ENCODE data around the gene KLKB1. TPM values are rescaled to one million over a fixed set of nuclear protein-coding genes. Genes with fewer than 3 reads are reported as not detected.
"Not testable (repeated sequence)": the region's sequence is repeated elsewhere in the genome, so short reads cannot be mapped to it uniquely, and the experiment has no call there.

Gene KLKB1
- total and polyA plus RNA-seq, 2 donors, result 0.33 to 2.3 TPM

DNA sequence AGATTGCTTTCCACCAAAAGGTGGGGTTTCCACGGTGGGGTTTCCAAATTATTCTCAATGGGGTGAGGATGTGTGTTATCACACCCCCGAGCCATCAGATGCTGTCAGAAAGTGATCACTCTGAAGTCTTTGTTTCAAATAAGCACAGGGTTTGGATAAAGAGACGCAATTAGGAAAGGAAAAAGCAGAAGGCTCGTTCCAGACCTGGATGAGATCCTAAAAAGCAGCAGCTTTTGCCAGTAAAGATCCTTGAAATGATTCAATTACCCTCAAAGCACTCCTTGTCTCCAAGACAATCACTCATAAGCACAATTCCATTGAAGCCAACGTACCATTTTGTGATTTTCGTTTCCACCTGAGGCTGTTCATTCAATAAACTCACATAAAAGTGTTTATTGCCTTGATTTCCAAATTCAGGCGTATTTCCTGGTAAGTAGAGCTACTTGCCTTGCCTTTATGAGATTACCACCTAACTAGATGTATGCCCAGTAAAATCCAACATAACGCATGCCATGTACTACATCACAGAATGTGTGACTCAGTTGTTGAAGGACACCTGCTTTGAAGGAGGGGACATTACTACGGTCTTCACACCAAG lies 43.9 kb downstream of the KLKB1 start:
- Histone ChIP-seq H3K36me3 (ENCODE audit: control insufficient read depth in 2 of 2, insufficient read depth in 2 of 2, low read length in 1 of 2) (no peaks in the 10 kb centered on the region), H3K9me3 (ENCODE audit: control insufficient read depth in 2 of 2, insufficient read depth in 1 of 2, low read length in 1 of 2) (no peaks in the 10 kb centered on the region), H3K4me1 (ENCODE audit: control insufficient read depth in 2 of 2, insufficient read depth in 2 of 2, low read length in 2 of 2) (no peaks in the 10 kb centered on the region), H3K4me3 (ENCODE audit: low read length in 2 of 2) (no peak overlapping the region), H3K27me3 (ENCODE audit: control insufficient read depth in 2 of 2, insufficient read depth in 1 of 2, low read length in 1 of 2) (peaks cover 0 to 5% of the 10 kb centered on the region in 2 donors), H3K27ac (ENCODE audit: low read depth in 1 of 2, low read length in 1 of 2) (no peak overlapping the region)
- 87% methylated on average over 9 of the region's 9 CpGs for WGBS
- no peak for DNase-seq (ENCODE audit: low read depth in 6 of 9, low spot score in 9 of 9)

DNA sequence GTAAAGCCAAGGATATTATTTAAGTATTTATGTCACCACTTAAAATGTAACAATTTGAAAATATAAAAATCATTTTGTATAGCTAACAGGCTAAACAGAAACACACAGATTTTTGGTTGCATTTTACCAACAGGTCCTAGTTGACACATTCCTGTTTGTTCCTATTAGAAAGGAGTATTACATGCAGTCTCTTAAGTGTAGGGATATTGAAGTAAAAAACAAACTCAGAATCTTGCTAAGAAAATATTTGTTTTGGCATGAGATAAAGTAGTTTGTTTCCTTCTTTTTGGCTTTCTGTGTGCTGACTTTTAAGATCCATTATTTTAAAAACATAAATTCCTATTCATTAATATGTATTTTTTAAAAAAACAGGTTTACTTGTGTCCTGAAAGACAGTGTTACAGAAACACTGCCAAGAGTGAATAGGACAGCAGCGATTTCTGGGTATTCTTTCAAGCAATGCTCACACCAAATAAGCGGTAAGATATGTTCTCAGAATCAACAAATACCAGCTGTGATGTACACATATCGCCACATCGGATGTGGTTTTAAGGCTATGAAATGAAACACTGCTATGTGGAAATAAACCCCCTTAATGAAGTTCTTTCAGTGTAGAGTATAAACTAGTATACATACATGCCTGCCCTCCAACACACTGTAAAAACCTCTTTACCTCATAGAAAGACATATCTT lies 45.5 kb downstream of the KLKB1 start:
- DNase-seq (ENCODE audit: low read depth in 6 of 9, low spot score in 9 of 9), result no peak
- Histone ChIP-seq H3K9me3 (ENCODE audit: control insufficient read depth in 2 of 2, insufficient read depth in 1 of 2, low read length in 1 of 2) (no peaks in the 10 kb centered on the region), H3K36me3 (ENCODE audit: control insufficient read depth in 2 of 2, insufficient read depth in 2 of 2, low read length in 1 of 2) (no peaks in the 10 kb centered on the region), H3K4me1 (ENCODE audit: control insufficient read depth in 2 of 2, insufficient read depth in 2 of 2, low read length in 2 of 2) (no peaks in the 10 kb centered on the region), H3K4me3 (ENCODE audit: low read length in 2 of 2) (no peak overlapping the region), H3K27ac (ENCODE audit: low read depth in 1 of 2, low read length in 1 of 2) (no peak overlapping the region), H3K27me3 (ENCODE audit: control insufficient read depth in 2 of 2, insufficient read depth in 1 of 2, low read length in 1 of 2) (no peaks in the 10 kb centered on the region)
- 92% methylated on average over 4 of the region's 4 CpGs for WGBS

- H3K9me3 ChIP-seq (ENCODE audit: control insufficient read depth in 2 of 2, insufficient read depth in 1 of 2, low read length in 1 of 2); H3K27me3 ChIP-seq (ENCODE audit: control insufficient read depth in 2 of 2, insufficient read depth in 1 of 2, low read length in 1 of 2): not testable (repeated sequence)
- WGBS, result 97% methylated on average over 5 of the region's 5 CpGs
Measured at GRCh38 chr4:186273392-186273789, 46.1 kb downstream of the KLKB1 start.

GRCh38 chr4:186283311-186283710 lies 56.0 kb downstream of the KLKB1 start:
- no peaks in the 10 kb centered on the region for H3K9me3 ChIP-seq (ENCODE audit: control insufficient read depth in 2 of 2, insufficient read depth in 1 of 2, low read length in 1 of 2)
- H3K36me3 ChIP-seq (ENCODE audit: control insufficient read depth in 2 of 2, insufficient read depth in 2 of 2, low read length in 1 of 2), result no peaks in the 10 kb centered on the region
- no peaks in the 10 kb centered on the region for H3K4me1 ChIP-seq (ENCODE audit: control insufficient read depth in 2 of 2, insufficient read depth in 2 of 2, low read length in 2 of 2)
- H3K27me3 ChIP-seq (ENCODE audit: control insufficient read depth in 2 of 2, insufficient read depth in 1 of 2, low read length in 1 of 2), result no peaks in the 10 kb centered on the region
- no peak for DNase-seq (ENCODE audit: low read depth in 6 of 9, low spot score in 9 of 9)
- H3K4me3 ChIP-seq (ENCODE audit: low read length in 2 of 2), result no peak overlapping the region
- WGBS, result 86% methylated on average over 5 of the region's 5 CpGs
- H3K27ac ChIP-seq (ENCODE audit: low read depth in 1 of 2, low read length in 1 of 2), result no peak overlapping the region

More at GRCh38 chr4:186273392-186273789, 46.1 kb downstream of the KLKB1 start:
- not testable (repeated sequence) for H3K27ac ChIP-seq (ENCODE audit: low read depth in 1 of 2, low read length in 1 of 2); H3K4me3 ChIP-seq (ENCODE audit: low read length in 2 of 2); DNase-seq (ENCODE audit: low read depth in 6 of 9, low spot score in 9 of 9); H3K36me3 ChIP-seq (ENCODE audit: control insufficient read depth in 2 of 2, insufficient read depth in 2 of 2, low read length in 1 of 2); H3K4me1 ChIP-seq (ENCODE audit: control insufficient read depth in 2 of 2, insufficient read depth in 2 of 2, low read length in 2 of 2)

- Histone ChIP-seq H3K4me1 (ENCODE audit: control insufficient read depth in 2 of 2, insufficient read depth in 2 of 2, low read length in 2 of 2) (no peaks in the 10 kb centered on the region), H3K4me3 (ENCODE audit: low read length in 2 of 2) (no peak overlapping the region), H3K27me3 (ENCODE audit: control insufficient read depth in 2 of 2, insufficient read depth in 1 of 2, low read length in 1 of 2) (no peaks in the 10 kb centered on the region), H3K36me3 (ENCODE audit: control insufficient read depth in 2 of 2, insufficient read depth in 2 of 2, low read length in 1 of 2) (no peaks in the 10 kb centered on the region), H3K9me3 (ENCODE audit: control insufficient read depth in 2 of 2, insufficient read depth in 1 of 2, low read length in 1 of 2) (no peaks in the 10 kb centered on the region), H3K27ac (ENCODE audit: low read depth in 1 of 2, low read length in 1 of 2) (no peak overlapping the region)
- DNase-seq (ENCODE audit: low read depth in 6 of 9, low spot score in 9 of 9), result no peak
- 96% methylated on average over 12 of the region's 12 CpGs for whole genome bisulfite sequencing
Measured at GRCh38 chr4:186285147-186285546, 57.8 kb downstream of the KLKB1 start.

GRCh38 chr4:186286581-186286980 lies 59.3 kb downstream of the KLKB1 start:
- Histone ChIP-seq H3K4me1 (ENCODE audit: control insufficient read depth in 2 of 2, insufficient read depth in 2 of 2, low read length in 2 of 2) (no peaks in the 10 kb centered on the region), H3K4me3 (ENCODE audit: low read length in 2 of 2) (no peak overlapping the region), H3K36me3 (ENCODE audit: control insufficient read depth in 2 of 2, insufficient read depth in 2 of 2, low read length in 1 of 2) (no peaks in the 10 kb centered on the region), H3K27ac (ENCODE audit: low read depth in 1 of 2, low read length in 1 of 2) (no peak overlapping the region), H3K27me3 (ENCODE audit: control insufficient read depth in 2 of 2, insufficient read depth in 1 of 2, low read length in 1 of 2) (no peaks in the 10 kb centered on the region), H3K9me3 (ENCODE audit: control insufficient read depth in 2 of 2, insufficient read depth in 1 of 2, low read length in 1 of 2) (no peaks in the 10 kb centered on the region)
- no peak for DNase-seq (ENCODE audit: low read depth in 6 of 9, low spot score in 9 of 9)
- 93% methylated on average over 3 of the region's 3 CpGs for WGBS

GRCh38 chr4:186291256-186291890 lies 64.1 kb downstream of the KLKB1 start:
- WGBS, result 91% methylated on average over 10 of the region's 10 CpGs
- no peaks in the 10 kb centered on the region for H3K27me3 ChIP-seq (ENCODE audit: control insufficient read depth in 2 of 2, insufficient read depth in 1 of 2, low read length in 1 of 2)

GRCh38 chr4:186294160-186294559 lies 66.9 kb downstream of the KLKB1 start:
- WGBS, result 91% methylated on average over 9 of the region's 9 CpGs
- H3K4me3 ChIP-seq (ENCODE audit: low read length in 2 of 2), result no peak overlapping the region
- peaks cover 5 to 17% of the 10 kb centered on the region in 2 donors for H3K27me3 ChIP-seq (ENCODE audit: control insufficient read depth in 2 of 2, insufficient read depth in 1 of 2, low read length in 1 of 2)
- no peaks in the 10 kb centered on the region for H3K4me1 ChIP-seq (ENCODE audit: control insufficient read depth in 2 of 2, insufficient read depth in 2 of 2, low read length in 2 of 2)
- no peak overlapping the region for H3K27ac ChIP-seq (ENCODE audit: low read depth in 1 of 2, low read length in 1 of 2)
- no peaks in the 10 kb centered on the region for H3K9me3 ChIP-seq (ENCODE audit: control insufficient read depth in 2 of 2, insufficient read depth in 1 of 2, low read length in 1 of 2)
- no peak for DNase-seq (ENCODE audit: low read depth in 6 of 9, low spot score in 9 of 9)
- H3K36me3 ChIP-seq (ENCODE audit: control insufficient read depth in 2 of 2, insufficient read depth in 2 of 2, low read length in 1 of 2), result no peaks in the 10 kb centered on the region

More at GRCh38 chr4:186291256-186291890, 64.1 kb downstream of the KLKB1 start:
- no peak overlapping the region for H3K4me3 ChIP-seq (ENCODE audit: low read length in 2 of 2)
- no peaks in the 10 kb centered on the region for H3K9me3 ChIP-seq (ENCODE audit: control insufficient read depth in 2 of 2, insufficient read depth in 1 of 2, low read length in 1 of 2)
- no peaks in the 10 kb centered on the region for H3K4me1 ChIP-seq (ENCODE audit: control insufficient read depth in 2 of 2, insufficient read depth in 2 of 2, low read length in 2 of 2)
- no peak for DNase-seq (ENCODE audit: low read depth in 6 of 9, low spot score in 9 of 9)
- no peak overlapping the region for H3K27ac ChIP-seq (ENCODE audit: low read depth in 1 of 2, low read length in 1 of 2)
- H3K36me3 ChIP-seq (ENCODE audit: control insufficient read depth in 2 of 2, insufficient read depth in 2 of 2, low read length in 1 of 2), result no peaks in the 10 kb centered on the region

DNA sequence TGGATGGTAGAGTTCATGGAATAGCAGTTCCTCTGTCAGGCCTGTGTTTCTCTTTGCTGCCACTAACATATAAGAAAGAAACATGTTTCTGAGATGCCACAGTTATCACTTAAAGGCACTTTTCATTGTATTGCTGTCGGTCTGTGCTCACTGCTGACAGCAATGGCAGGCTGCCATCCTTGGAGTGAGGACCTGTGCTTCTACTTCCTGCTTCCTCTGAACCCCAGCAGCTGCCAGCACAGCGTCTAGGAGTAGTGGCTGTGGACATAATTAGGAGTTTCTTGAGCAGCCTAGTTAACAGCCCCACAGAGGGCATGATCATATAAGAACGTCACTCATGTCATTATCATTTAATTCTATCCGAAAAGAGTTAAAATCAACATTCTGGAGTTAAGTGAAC lies 69.2 kb downstream of the KLKB1 start:
- 70% methylated on average over 4 of the region's 4 CpGs for WGBS
- Histone ChIP-seq H3K4me3 (ENCODE audit: low read length in 2 of 2) (no peak overlapping the region), H3K9me3 (ENCODE audit: control insufficient read depth in 2 of 2, insufficient read depth in 1 of 2, low read length in 1 of 2) (no peaks in the 10 kb centered on the region), H3K4me1 (ENCODE audit: control insufficient read depth in 2 of 2, insufficient read depth in 2 of 2, low read length in 2 of 2) (no peaks in the 10 kb centered on the region), H3K27me3 (ENCODE audit: control insufficient read depth in 2 of 2, insufficient read depth in 1 of 2, low read length in 1 of 2) (peaks cover 5 to 17% of the 10 kb centered on the region in 2 donors), H3K27ac (ENCODE audit: low read depth in 1 of 2, low read length in 1 of 2) (no peak overlapping the region), H3K36me3 (ENCODE audit: control insufficient read depth in 2 of 2, insufficient read depth in 2 of 2, low read length in 1 of 2) (no peaks in the 10 kb centered on the region)
- DNase-seq (ENCODE audit: low read depth in 6 of 9, low spot score in 9 of 9), result no peak

Data from thymus (tissue), 11 donors.